Keratinocyte (primary cell): ENCODE measurements around the gene ALDH3A2.

Experiments used
- CTCF ChIP-seq, 3 experiments: IDR thresholded peaks in 1 of 3; conservative IDR thresholded peaks in 1 of 3; optimal IDR thresholded peaks in 1 of 3; 2 replicates in 2 of 3; 3 replicates in 1 of 3; pipeline versions ENCODE3 to v1.5.1; 2011; ENCODE audit warnings: low read length in 3 of 3, mild to moderate bottlenecking in 3 of 3, moderate library complexity in 2 of 3, control low read depth in 1 of 3, inconsistent platforms in 1 of 3; ENCODE audit not compliant: insufficient read depth in 2 of 3; ENCODE audit errors: extremely low read depth in 1 of 3
- EZH2 ChIP-seq: IDR thresholded peaks from one replicate; pipeline ENCODE4 v1.6.1; 2012; ENCODE audit warnings: inconsistent platforms, mild to moderate bottlenecking, low read length, moderate library complexity

- TF ChIP-seq CTCF (optimal IDR thresholded peaks at IDR 0.05 in 1 of 3, IDR thresholded peaks at IDR 0.05 in 1 of 3, conservative IDR thresholded peaks at IDR 0.05 in 1 of 3; ENCODE audit: extremely low read depth in 1 of 3, insufficient read depth in 2 of 3, low read length in 3 of 3) (no peak), EZH2 (no peak)
Measured at GRCh38 chr17:19672009-19672750, 23.6 kb downstream of the ALDH3A2 start.
